ENCODE data around the gene DZIP1. TPM values are rescaled to one million over a fixed set of nuclear protein-coding genes. Genes with fewer than 3 reads are reported as not detected.

Gene DZIP1
- total and polyA plus RNA-seq, 2 of the 13 experiments (the other 11 are each of a cell fraction or from before 2014, with no cell fraction given) = 11.0 to 36.7 TPM

DNA sequence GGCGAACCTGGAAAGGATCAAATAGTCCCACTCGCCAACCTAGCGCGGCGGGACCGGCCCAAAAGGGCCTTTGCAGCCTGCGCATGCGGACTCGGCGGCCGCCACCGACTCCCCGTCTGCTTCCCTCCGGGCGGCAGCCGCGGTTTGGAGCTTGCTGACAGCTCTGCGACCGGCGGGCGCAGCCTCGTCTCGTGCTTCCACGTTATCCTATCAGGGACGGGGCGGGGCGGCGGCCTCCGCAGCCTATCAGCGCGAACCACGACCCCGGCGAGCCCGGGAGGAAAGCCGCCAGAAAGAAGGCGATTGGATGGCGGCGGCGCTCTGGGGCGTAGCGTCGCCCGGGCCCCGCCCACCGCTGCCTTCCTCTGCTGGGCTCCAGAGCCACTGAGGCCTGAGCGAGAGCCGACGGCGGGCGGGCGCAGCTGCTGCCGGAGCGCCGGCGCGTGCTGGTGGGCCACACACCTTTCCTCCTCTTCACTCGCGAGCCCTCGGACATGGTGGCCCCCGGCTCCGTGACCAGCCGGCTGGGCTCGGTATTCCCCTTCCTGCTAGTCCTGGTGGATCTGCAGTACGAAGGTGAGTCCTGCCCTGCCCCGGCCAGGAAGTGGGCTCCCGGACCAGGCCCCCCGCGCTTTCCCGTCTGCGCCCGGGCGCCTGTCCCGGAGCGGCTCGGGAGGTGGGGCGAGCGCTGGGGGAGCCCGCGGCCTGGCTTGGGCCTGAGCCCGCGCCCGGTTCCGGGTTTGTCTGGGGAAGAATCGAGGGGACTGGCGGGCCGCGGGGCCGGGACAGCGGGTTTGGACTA, 32.5 kb upstream of the DZIP1 start, which contains the start of gene DNAJC3 (continued):
- TF ChIP-seq, protein P1, sequence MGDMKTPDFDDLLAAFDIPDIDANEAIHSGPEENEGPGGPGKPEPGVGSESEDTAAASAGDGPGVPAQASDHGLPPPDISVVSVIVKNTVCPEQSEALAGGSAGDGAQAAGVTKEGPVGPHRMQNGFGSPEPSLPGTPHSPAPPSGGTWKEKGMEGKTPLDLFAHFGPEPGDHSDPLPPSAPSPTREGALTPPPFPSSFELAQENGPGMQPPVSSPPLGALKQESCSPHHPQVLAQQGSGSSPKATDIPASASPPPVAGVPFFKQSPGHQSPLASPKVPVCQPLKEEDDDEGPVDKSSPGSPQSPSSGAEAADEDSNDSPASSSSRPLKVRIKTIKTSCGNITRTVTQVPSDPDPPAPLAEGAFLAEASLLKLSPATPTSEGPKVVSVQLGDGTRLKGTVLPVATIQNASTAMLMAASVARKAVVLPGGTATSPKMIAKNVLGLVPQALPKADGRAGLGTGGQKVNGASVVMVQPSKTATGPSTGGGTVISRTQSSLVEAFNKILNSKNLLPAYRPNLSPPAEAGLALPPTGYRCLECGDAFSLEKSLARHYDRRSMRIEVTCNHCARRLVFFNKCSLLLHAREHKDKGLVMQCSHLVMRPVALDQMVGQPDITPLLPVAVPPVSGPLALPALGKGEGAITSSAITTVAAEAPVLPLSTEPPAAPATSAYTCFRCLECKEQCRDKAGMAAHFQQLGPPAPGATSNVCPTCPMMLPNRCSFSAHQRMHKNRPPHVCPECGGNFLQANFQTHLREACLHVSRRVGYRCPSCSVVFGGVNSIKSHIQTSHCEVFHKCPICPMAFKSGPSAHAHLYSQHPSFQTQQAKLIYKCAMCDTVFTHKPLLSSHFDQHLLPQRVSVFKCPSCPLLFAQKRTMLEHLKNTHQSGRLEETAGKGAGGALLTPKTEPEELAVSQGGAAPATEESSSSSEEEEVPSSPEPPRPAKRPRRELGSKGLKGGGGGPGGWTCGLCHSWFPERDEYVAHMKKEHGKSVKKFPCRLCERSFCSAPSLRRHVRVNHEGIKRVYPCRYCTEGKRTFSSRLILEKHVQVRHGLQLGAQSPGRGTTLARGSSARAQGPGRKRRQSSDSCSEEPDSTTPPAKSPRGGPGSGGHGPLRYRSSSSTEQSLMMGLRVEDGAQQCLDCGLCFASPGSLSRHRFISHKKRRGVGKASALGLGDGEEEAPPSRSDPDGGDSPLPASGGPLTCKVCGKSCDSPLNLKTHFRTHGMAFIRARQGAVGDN (CRISPR knock-in tag; IDR thresholded peaks at IDR 0.05) = peak; percentile 94
- TF ChIP-seq, protein P2, sequence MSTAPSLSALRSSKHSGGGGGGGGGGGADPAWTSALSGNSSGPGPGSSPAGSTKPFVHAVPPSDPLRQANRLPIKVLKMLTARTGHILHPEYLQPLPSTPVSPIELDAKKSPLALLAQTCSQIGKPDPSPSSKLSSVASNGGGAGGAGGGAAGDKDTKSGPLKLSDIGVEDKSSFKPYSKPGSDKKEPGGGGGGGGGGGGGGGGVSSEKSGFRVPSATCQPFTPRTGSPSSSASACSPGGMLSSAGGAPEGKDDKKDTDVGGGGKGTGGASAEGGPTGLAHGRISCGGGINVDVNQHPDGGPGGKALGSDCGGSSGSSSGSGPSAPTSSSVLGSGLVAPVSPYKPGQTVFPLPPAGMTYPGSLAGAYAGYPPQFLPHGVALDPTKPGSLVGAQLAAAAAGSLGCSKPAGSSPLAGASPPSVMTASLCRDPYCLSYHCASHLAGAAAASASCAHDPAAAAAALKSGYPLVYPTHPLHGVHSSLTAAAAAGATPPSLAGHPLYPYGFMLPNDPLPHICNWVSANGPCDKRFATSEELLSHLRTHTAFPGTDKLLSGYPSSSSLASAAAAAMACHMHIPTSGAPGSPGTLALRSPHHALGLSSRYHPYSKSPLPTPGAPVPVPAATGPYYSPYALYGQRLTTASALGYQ (CRISPR knock-in tag; IDR thresholded peaks at IDR 0.05) = no peak
- TF ChIP-seq, protein P3, sequence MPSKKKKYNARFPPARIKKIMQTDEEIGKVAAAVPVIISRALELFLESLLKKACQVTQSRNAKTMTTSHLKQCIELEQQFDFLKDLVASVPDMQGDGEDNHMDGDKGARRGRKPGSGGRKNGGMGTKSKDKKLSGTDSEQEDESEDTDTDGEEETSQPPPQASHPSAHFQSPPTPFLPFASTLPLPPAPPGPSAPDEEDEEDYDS (CRISPR knock-in tag; IDR thresholded peaks at IDR 0.05) = peak; percentile 91; the same call in 1 of the 2 replicates
- no peak for TF ChIP-seq REXO4 (CRISPR knock-in tag; IDR thresholded peaks at IDR 0.05; ENCODE audit: borderline replicate concordance)
- TF ChIP-seq, protein P4, sequence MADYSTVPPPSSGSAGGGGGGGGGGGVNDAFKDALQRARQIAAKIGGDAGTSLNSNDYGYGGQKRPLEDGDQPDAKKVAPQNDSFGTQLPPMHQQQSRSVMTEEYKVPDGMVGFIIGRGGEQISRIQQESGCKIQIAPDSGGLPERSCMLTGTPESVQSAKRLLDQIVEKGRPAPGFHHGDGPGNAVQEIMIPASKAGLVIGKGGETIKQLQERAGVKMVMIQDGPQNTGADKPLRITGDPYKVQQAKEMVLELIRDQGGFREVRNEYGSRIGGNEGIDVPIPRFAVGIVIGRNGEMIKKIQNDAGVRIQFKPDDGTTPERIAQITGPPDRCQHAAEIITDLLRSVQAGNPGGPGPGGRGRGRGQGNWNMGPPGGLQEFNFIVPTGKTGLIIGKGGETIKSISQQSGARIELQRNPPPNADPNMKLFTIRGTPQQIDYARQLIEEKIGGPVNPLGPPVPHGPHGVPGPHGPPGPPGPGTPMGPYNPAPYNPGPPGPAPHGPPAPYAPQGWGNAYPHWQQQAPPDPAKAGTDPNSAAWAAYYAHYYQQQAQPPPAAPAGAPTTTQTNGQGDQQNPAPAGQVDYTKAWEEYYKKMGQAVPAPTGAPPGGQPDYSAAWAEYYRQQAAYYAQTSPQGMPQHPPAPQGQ (CRISPR knock-in tag; IDR thresholded peaks at IDR 0.05; ENCODE audit: borderline replicate concordance) = no peak
- TF ChIP-seq, protein P5, sequence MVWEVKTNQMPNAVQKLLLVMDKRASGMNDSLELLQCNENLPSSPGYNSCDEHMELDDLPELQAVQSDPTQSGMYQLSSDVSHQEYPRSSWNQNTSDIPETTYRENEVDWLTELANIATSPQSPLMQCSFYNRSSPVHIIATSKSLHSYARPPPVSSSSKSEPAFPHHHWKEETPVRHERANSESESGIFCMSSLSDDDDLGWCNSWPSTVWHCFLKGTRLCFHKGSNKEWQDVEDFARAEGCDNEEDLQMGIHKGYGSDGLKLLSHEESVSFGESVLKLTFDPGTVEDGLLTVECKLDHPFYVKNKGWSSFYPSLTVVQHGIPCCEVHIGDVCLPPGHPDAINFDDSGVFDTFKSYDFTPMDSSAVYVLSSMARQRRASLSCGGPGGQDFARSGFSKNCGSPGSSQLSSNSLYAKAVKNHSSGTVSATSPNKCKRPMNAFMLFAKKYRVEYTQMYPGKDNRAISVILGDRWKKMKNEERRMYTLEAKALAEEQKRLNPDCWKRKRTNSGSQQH (CRISPR knock-in tag; IDR thresholded peaks at IDR 0.05; ENCODE audit: low read depth) = 0 out of 2 replicates have a peak, but pooled peaks have one; percentile 28
- peak; percentile 90 for TF ChIP-seq HNRNPLL (IDR thresholded peaks at IDR 0.05; ENCODE audit: low read depth, low read length, poor library complexity, severe bottlenecking)
- TF ChIP-seq GZF1 (CRISPR knock-in tag; IDR thresholded peaks at IDR 0.05) = no peak; the same call in 1 of the 2 replicates
- TF ChIP-seq ZNF547 (CRISPR knock-in tag; IDR thresholded peaks at IDR 0.05) = peak; percentile 54
- no peak for TF ChIP-seq PITX1 (CRISPR knock-in tag; IDR thresholded peaks at IDR 0.05)
- TF ChIP-seq ZNF121 (CRISPR knock-in tag; IDR thresholded peaks at IDR 0.05) = peak; percentile 68
- no peak for TF ChIP-seq ZEB1 (IDR thresholded peaks at IDR 0.05; ENCODE audit: insufficient replicate concordance, low read depth)
- TF ChIP-seq HMG20B (CRISPR knock-in tag; conservative IDR thresholded peaks at IDR 0.05) = peak; percentile 46; the same call in 1 of the 2 replicates
- no peak for TF ChIP-seq ZNF17 (CRISPR knock-in tag; IDR thresholded peaks at IDR 0.05)
- TF ChIP-seq SMYD3 (CRISPR knock-in tag; IDR thresholded peaks at IDR 0.05) = peak; percentile 81; the same call in 1 of the 2 replicates
- no peak for TF ChIP-seq CENPX (CRISPR knock-in tag; IDR thresholded peaks at IDR 0.05)
- TF ChIP-seq PRPF4 (IDR thresholded peaks at IDR 0.05; ENCODE audit: low read depth, low read length, poor library complexity, severe bottlenecking) = no peak

Measured in HepG2 (cell line).